Loucy (cell line): Measurements from ENCODE around the gene SNAPC3.

Source experiments
- H2AFZ ChIP-seq: fragments of 200-600 bp; sonication (generic); 2 replicates; pipeline ENCODE4 v1.6.0; 2016; ENCODE audit warnings: antibody characterized with exemption, mild to moderate bottlenecking, low read length, moderate library complexity
- H3F3A ChIP-seq: fragments of 200-600 bp; 2 replicates; pipeline ENCODE4 v1.6.0; 2016; ENCODE audit warnings: antibody characterized with exemption, low read depth, mild to moderate bottlenecking
- H3K27me3 ChIP-seq: fragments of 200-600 bp; sonication (generic); 2 replicates; pipeline ENCODE4 v1.6.1; 2014; ENCODE audit warnings: low read length, mild to moderate bottlenecking; ENCODE audit not compliant: insufficient read depth, poor library complexity, severe bottlenecking
- H3K36me3 ChIP-seq: fragments of 200-600 bp; sonication (generic); 2 replicates; pipeline ENCODE4 v1.6.1; 2016; ENCODE audit warnings: low read length; ENCODE audit not compliant: insufficient read depth
- H3K4me1 ChIP-seq: fragments of 200-600 bp; sonication (generic); 2 replicates; pipeline ENCODE4 v1.5.1; 2014; ENCODE audit warnings: low read length, mild to moderate bottlenecking; ENCODE audit not compliant: insufficient read depth, poor library complexity, severe bottlenecking
- H3K4me2 ChIP-seq: fragments of 200-600 bp; sonication (generic); 2 replicates; pipeline ENCODE4 v1.6.0; 2014; ENCODE audit warnings: antibody characterized with exemption, low read length, low read depth, mild to moderate bottlenecking; ENCODE audit not compliant: poor library complexity, severe bottlenecking
- H3K4me3 ChIP-seq: fragments of 200-600 bp; sonication (generic); 2 replicates; pipeline ENCODE4 v1.5.1; 2014; ENCODE audit warnings: low read length, mild to moderate bottlenecking, mixed read lengths; ENCODE audit not compliant: poor library complexity, severe bottlenecking
- H3K79me2 ChIP-seq: fragments of 200-600 bp; sonication (generic); 2 replicates; pipeline ENCODE4 v1.6.1; 2014; ENCODE audit warnings: low read length; ENCODE audit not compliant: insufficient read depth
- H3K9ac ChIP-seq: fragments of 200-600 bp; sonication (generic); 2 replicates; pipeline ENCODE4 v1.6.0; 2014; ENCODE audit warnings: mild to moderate bottlenecking, low read depth, low read length, moderate library complexity; ENCODE audit not compliant: poor library complexity, severe bottlenecking
- H3K9me2 ChIP-seq: fragments of 200-600 bp; sonication (generic); replicated peaks from 2 replicates; pipeline ENCODE4 v1.6.1; 2016; ENCODE audit warnings: low read depth, low read length, mixed read lengths
- H3K9me3 ChIP-seq: fragments of 200-600 bp; sonication (generic); 2 replicates; pipeline ENCODE4 v1.6.1; 2014; ENCODE audit warnings: mild to moderate bottlenecking, antibody characterized with exemption, low read length, low read depth; ENCODE audit not compliant: insufficient read depth
- H4K20me1 ChIP-seq: fragments of 200-600 bp; sonication (generic); 2 replicates; pipeline ENCODE4 v1.6.0; 2014; ENCODE audit warnings: antibody characterized with exemption, low read length, mild to moderate bottlenecking; ENCODE audit not compliant: insufficient read depth, poor library complexity, severe bottlenecking
- EZH2phosphoT487 ChIP-seq: fragments of 200-600 bp; IDR thresholded peaks from 2 replicates; pipeline ENCODE4 v1.6.1; 2018; ENCODE audit warnings: antibody characterized with exemption, mild to moderate bottlenecking, moderate library complexity, borderline replicate concordance
- TF ChIP-seq, protein P1 (sequence below): fragments of 200-600 bp; sonication (generic); conservative IDR thresholded peaks from 2 replicates; pipeline ENCODE4 v1.5.1; 2014; ENCODE audit warnings: mild to moderate bottlenecking, antibody characterized with exemption, low read length

Gene SNAPC3

DNA sequence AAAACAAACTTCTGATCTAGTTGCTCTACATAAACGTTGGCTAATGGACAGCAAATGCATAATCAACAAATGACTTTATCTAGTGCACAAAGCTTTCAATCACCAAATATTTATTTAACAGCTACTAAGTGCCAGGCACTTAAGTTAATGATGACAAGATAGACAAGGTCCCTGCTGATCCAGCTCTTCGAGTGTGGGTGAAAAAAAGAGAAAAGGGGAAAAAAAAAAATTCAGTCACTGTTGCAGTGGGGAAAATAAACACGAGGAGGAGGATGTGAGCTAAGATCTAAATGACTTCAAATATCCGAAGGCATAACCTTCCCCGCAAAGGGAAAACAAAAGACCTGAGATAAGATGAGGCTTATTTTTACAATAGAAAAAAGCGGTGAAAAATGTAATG, 78.5 kb downstream of the SNAPC3 start:
- Histone ChIP-seq H3K27me3 (no peaks in the 10 kb centered on the region), H3K9me3 (no peaks in the 10 kb centered on the region), H3K4me2 (peak overlapping the region; percentile 20), H3K9ac (no peak overlapping the region), H3K79me2 (peaks cover 100% of the 10 kb centered on the region), H3K4me3 (no peak overlapping the region), H2AFZ (no peak overlapping the region), H3K4me1 (peaks cover 42% of the 10 kb centered on the region), H4K20me1 (peaks cover 95% of the 10 kb centered on the region), H3K36me3 (peaks cover 87% of the 10 kb centered on the region), H3K9me2 (no peaks in the 10 kb centered on the region), H3F3A (no peaks in the 10 kb centered on the region; the same call in 1 of the 2 replicates)
- TF ChIP-seq, protein P1, sequence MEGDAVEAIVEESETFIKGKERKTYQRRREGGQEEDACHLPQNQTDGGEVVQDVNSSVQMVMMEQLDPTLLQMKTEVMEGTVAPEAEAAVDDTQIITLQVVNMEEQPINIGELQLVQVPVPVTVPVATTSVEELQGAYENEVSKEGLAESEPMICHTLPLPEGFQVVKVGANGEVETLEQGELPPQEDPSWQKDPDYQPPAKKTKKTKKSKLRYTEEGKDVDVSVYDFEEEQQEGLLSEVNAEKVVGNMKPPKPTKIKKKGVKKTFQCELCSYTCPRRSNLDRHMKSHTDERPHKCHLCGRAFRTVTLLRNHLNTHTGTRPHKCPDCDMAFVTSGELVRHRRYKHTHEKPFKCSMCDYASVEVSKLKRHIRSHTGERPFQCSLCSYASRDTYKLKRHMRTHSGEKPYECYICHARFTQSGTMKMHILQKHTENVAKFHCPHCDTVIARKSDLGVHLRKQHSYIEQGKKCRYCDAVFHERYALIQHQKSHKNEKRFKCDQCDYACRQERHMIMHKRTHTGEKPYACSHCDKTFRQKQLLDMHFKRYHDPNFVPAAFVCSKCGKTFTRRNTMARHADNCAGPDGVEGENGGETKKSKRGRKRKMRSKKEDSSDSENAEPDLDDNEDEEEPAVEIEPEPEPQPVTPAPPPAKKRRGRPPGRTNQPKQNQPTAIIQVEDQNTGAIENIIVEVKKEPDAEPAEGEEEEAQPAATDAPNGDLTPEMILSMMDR: no peak
- no peak for TF ChIP-seq EZH2phosphoT487

DNA sequence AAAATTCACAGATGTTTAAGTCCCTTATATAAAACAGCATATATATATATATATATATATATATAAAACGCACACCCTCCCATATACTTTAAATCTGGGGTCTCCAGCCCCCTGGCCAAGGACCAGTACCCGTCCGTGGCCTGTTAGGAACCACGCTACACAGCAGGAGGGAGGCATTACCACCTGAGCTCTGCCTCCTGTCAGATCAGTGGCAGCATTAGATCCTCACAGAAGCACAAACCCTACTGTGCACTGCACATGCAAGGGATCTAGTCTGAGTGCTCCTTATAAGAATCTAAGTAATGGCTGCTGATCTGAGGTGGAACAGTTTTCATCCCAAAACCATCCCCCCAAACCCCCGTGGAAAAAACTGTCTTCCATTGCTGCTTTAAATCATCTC, 79.1 kb downstream of the SNAPC3 start:
- H4K20me1 ChIP-seq: peaks cover 95% of the 10 kb centered on the region
- H3K9me2 ChIP-seq: no peaks in the 10 kb centered on the region
- no peak overlapping the region for H2AFZ ChIP-seq
- no peak overlapping the region for H3K4me3 ChIP-seq
- no peaks in the 10 kb centered on the region for H3K27me3 ChIP-seq
- peaks cover 48% of the 10 kb centered on the region for H3K4me1 ChIP-seq
- H3K9ac ChIP-seq: peak overlapping the region; percentile 14
- TF ChIP-seq EZH2phosphoT487: no peak
- TF ChIP-seq, protein P1: no peak
- no peaks in the 10 kb centered on the region for H3K9me3 ChIP-seq
- peaks cover 87% of the 10 kb centered on the region for H3K36me3 ChIP-seq
- H3F3A ChIP-seq: no peaks in the 10 kb centered on the region; the same call in 1 of the 2 replicates
- H3K4me2 ChIP-seq: peak overlapping the region; percentile 55
- H3K79me2 ChIP-seq: peaks cover 100% of the 10 kb centered on the region

DNA sequence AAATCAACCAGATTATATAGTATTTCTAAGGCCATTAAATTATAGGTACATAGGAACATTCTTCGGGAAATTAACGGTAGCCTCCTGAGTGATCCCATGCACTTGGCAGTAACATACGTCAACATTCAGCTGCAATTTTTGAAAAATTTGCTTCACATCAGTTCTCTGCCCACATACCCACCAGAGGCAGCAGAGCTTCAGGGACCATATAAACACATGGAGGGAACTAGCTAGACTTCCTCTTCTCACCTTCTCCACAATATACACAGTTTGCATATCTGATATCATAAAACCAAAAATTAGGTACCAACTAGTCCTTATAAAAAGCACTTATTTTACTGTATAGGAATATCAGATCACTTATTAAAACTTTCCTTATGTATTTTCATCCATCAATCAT, 83.2 kb downstream of the SNAPC3 start:
- Histone ChIP-seq H3K9ac (no peak overlapping the region), H3K79me2 (peaks cover 97% of the 10 kb centered on the region), H3K4me2 (peak overlapping the region; percentile 97), H3K9me3 (no peaks in the 10 kb centered on the region), H3K36me3 (peaks cover 53% of the 10 kb centered on the region), H3F3A (no peaks in the 10 kb centered on the region), H3K9me2 (no peaks in the 10 kb centered on the region), H2AFZ (no peak overlapping the region), H3K27me3 (peaks cover 4% of the 10 kb centered on the region), H3K4me3 (peak overlapping the region; percentile 89), H4K20me1 (peaks cover 88% of the 10 kb centered on the region), H3K4me1 (peaks cover 63% of the 10 kb centered on the region)
- TF ChIP-seq EZH2phosphoT487: no peak
- TF ChIP-seq, protein P1: peak; percentile 49
